Nephron (organoid): ENCODE results near the gene CDC42.
A peak's percentile ranks its signal among the peaks of the same experiment; 100 is the strongest.

Source experiments
- H3K27ac Mint-ChIP-seq, 3 experiments: 2 replicates each; pipeline ENCODE4 v1.8.0; 2020; ENCODE audit warnings: mixed read lengths in 3 of 3, mild to moderate bottlenecking in 2 of 3, moderate library complexity in 1 of 3
- H3K27me3 Mint-ChIP-seq: 2 replicates; pipeline ENCODE4 v1.8.0; 2021; ENCODE audit warnings: low read depth, mild to moderate bottlenecking, moderate library complexity, mixed read lengths
- H3K36me3 Mint-ChIP-seq: 2 replicates; pipeline ENCODE4 v1.8.0; 2020; ENCODE audit warnings: low read depth, mixed read lengths
- H3K4me1 Mint-ChIP-seq: 2 replicates; pipeline ENCODE4 v1.8.0; 2020; ENCODE audit warnings: mixed read lengths
- H3K4me3 Mint-ChIP-seq, 3 experiments: 2 replicates each; pipeline ENCODE4 v1.8.0; 2020; ENCODE audit warnings: mild to moderate bottlenecking in 3 of 3, mixed read lengths in 3 of 3, moderate library complexity in 2 of 3
- H3K9me3 Mint-ChIP-seq: 2 replicates; pipeline ENCODE4 v1.8.0; 2020; ENCODE audit warnings: mixed read lengths
- TF ChIP-seq, protein P1 (sequence below), 3 experiments: fragments of 200-600 bp; sonication (generic); IDR thresholded peaks; one replicate each; pipeline ENCODE4 v1.5.0; 2021; ENCODE audit warnings: antibody characterized with exemption in 3 of 3; ENCODE audit not compliant: unreplicated experiment in 3 of 3

CDC42 gene

DNA sequence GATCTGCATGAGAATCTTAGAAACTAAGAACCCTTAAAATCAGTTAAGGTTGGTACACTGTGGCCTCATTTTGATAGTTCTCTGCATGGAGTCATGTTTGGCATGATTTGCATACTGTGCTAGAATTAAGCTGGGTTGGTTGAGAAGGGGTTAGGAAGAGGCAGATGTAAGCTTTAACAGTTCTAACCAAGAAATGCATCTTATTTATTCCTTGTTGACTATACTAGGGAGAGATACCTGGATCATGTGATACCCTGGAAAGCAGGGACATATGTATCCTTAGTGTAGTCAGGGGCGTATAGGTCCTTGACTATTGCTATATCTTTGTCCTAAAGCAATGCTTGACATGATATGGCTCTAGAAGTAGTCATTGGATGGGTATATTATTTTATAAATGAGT, 41.0 kb downstream of the CDC42 start:
- H3K27me3 Mint-ChIP-seq = no peaks in the 10 kb centered on the region
- H3K4me1 Mint-ChIP-seq = peaks cover 25% of the 10 kb centered on the region
- peaks cover 70% of the 10 kb centered on the region for H3K36me3 Mint-ChIP-seq
- H3K27ac Mint-ChIP-seq = no peak overlapping the region
- no peak overlapping the region for H3K4me3 Mint-ChIP-seq
- TF ChIP-seq, protein P1, sequence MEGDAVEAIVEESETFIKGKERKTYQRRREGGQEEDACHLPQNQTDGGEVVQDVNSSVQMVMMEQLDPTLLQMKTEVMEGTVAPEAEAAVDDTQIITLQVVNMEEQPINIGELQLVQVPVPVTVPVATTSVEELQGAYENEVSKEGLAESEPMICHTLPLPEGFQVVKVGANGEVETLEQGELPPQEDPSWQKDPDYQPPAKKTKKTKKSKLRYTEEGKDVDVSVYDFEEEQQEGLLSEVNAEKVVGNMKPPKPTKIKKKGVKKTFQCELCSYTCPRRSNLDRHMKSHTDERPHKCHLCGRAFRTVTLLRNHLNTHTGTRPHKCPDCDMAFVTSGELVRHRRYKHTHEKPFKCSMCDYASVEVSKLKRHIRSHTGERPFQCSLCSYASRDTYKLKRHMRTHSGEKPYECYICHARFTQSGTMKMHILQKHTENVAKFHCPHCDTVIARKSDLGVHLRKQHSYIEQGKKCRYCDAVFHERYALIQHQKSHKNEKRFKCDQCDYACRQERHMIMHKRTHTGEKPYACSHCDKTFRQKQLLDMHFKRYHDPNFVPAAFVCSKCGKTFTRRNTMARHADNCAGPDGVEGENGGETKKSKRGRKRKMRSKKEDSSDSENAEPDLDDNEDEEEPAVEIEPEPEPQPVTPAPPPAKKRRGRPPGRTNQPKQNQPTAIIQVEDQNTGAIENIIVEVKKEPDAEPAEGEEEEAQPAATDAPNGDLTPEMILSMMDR (IDR thresholded peaks at IDR 0.05; ENCODE audit: unreplicated experiment in 3 of 3) = no peak
- no peaks in the 10 kb centered on the region for H3K9me3 Mint-ChIP-seq

DNA sequence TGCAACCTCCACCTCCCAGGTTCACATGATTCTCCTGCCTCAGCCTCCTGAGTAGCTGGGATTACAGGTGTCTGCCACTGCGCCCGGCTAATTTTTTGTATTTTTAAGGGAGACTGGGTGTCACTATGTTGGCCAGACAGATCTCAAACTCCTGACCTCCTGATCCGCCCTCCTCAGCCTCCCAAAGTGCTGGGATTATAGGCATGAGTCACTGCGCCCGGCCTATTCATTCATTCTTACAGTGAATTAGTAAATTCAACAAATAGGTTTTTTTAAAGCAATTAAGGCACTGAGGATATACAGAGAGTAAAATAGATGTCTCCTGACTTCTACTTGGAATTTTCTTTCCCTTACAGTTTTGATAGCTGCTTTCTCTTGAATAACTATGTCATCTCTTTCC, 43.5 kb downstream of the CDC42 start:
- Mint-ChIP-seq H3K4me1 (peaks cover 20% of the 10 kb centered on the region), H3K4me3 (no peak overlapping the region), H3K36me3 (peaks cover 61% of the 10 kb centered on the region), H3K27ac (no peak overlapping the region), H3K9me3 (no peaks in the 10 kb centered on the region), H3K27me3 (no peaks in the 10 kb centered on the region)
- TF ChIP-seq, protein P1 (IDR thresholded peaks at IDR 0.05; ENCODE audit: unreplicated experiment in 3 of 3) = no peak

DNA sequence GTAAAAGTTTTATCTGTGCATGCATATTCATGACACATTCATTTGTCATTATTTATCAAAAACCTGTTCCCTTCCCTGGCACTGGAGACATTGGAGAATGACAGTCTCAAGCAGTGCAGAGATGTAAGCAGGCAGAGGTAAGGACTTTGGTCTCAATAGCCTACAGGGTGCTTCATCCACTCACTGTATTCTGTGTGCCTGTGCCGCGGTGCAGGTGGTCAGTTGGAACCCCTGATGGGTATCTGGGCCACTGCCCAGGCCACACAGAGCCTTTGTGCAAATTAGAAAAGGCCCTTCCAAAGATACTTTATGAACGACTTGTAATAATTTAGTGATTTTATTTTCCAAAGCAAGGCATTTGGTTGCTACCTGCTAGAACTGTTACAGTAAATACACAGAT, 44.0 kb downstream of the CDC42 start:
- no peak overlapping the region for H3K27ac Mint-ChIP-seq
- peaks cover 22% of the 10 kb centered on the region for H3K4me1 Mint-ChIP-seq
- no peak overlapping the region for H3K4me3 Mint-ChIP-seq
- no peaks in the 10 kb centered on the region for H3K27me3 Mint-ChIP-seq
- H3K9me3 Mint-ChIP-seq = no peaks in the 10 kb centered on the region
- TF ChIP-seq, protein P1 (IDR thresholded peaks at IDR 0.05; ENCODE audit: unreplicated experiment in 3 of 3) = no peak
- peaks cover 58% of the 10 kb centered on the region for H3K36me3 Mint-ChIP-seq

DNA sequence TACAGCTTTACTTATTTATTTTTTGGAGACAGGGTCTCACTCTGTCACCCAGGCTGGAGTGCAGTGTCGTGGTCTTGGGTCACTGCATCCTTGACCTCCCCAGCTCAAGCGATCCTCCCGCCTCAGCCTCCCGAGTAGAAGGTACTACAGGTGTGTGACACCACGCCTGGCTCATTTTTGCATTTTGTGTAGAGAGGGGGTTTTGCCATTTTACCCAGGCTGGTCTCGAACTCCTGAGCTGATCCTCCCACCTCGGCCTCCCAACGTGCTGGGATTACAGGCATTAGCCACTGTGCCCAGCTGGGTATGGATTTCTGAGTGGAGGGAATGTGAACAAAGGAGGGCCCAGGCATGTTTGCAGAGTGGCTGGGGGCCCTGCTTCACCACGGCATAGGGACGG, 46.2 kb downstream of the CDC42 start:
- TF ChIP-seq, protein P1 (IDR thresholded peaks at IDR 0.05; ENCODE audit: unreplicated experiment in 3 of 3) = no peak
- peaks cover 48% of the 10 kb centered on the region for H3K36me3 Mint-ChIP-seq
- H3K27ac Mint-ChIP-seq = no peak overlapping the region
- H3K4me1 Mint-ChIP-seq = peaks cover 40% of the 10 kb centered on the region
- no peaks in the 10 kb centered on the region for H3K9me3 Mint-ChIP-seq
- H3K4me3 Mint-ChIP-seq = no peak overlapping the region
- no peaks in the 10 kb centered on the region for H3K27me3 Mint-ChIP-seq

DNA sequence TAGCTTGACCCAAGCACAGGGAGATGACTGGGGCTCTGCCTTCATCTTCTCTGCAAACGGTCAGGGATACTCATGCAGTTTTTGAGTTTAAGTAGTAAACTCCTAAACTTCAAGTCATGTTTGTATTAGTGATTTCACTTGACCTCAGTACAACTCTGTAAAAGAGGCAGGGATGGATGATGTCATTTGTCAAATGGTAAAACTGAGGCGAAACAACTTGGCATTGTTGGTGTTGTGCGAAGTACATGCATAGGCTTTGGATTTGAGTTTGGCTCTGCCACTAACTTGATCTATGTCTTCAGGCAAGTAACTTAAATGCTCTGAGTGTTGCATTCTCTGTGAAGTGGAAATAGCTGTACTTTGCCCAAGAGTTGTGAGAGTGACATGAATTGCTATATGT, 47.7 kb downstream of the CDC42 start:
- Mint-ChIP-seq H3K4me1 (peaks cover 44% of the 10 kb centered on the region), H3K27me3 (no peaks in the 10 kb centered on the region), H3K9me3 (no peaks in the 10 kb centered on the region), H3K36me3 (peaks cover 39% of the 10 kb centered on the region), H3K4me3 (no peak overlapping the region), H3K27ac (peak overlapping the region in 2 of 3 experiments; percentile 7 to 57)
- TF ChIP-seq, protein P1 (IDR thresholded peaks at IDR 0.05; ENCODE audit: unreplicated experiment in 3 of 3) = no peak

DNA sequence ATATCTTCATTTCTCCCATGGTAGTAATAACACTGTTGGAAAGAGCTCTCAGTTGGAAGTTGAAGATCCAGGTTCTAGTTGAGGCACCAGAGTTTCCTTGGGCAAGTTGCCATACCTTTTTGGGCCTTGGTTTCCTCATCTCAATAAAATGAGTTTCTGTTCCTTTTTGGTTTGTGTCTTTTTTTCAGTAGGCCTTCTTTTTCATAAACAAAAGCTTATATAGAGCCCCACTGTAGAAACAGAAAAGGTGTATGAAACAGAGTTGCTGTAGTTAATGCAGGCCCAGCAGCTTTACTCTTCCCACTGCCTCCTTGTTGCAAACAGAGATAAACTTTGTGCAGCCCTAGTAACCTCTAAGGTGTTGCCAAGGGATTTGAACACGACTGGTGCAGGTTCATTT, 48.7 kb downstream of the CDC42 start:
- TF ChIP-seq, protein P1 (IDR thresholded peaks at IDR 0.05; ENCODE audit: unreplicated experiment in 3 of 3) = no peak

More for the DNA sequence above, 48.7 kb downstream of the CDC42 start:
- H3K4me3 Mint-ChIP-seq = no peak overlapping the region
- no peaks in the 10 kb centered on the region for H3K9me3 Mint-ChIP-seq
- peaks cover 41% of the 10 kb centered on the region for H3K36me3 Mint-ChIP-seq
- peaks cover 54% of the 10 kb centered on the region for H3K4me1 Mint-ChIP-seq
- no peaks in the 10 kb centered on the region for H3K27me3 Mint-ChIP-seq
- H3K27ac Mint-ChIP-seq = peak overlapping the region in 2 of 3 experiments; percentile 47 to 57
